ENCODE measurements around the gene SOCS1. TPM values are rescaled to one million over a fixed set of nuclear protein-coding genes. Genes with fewer than 3 reads are reported as not detected.

The SOCS1 gene, protein sequence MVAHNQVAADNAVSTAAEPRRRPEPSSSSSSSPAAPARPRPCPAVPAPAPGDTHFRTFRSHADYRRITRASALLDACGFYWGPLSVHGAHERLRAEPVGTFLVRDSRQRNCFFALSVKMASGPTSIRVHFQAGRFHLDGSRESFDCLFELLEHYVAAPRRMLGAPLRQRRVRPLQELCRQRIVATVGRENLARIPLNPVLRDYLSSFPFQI
- 0.63 TPM for total RNA-seq

GRCh38 chr16:11255737-11256660, at the start of gene SOCS1:
Gene SOCS1 (minus strand): TSS chr16:11256204. CDS start chr16:11255478, 726 bp downstream.

GRCh38 chr16:11280616-11281522, 24.9 kb upstream of the SOCS1 start, which contains the start of gene PRM1:
Gene PRM1 (minus strand): TSS chr16:11281330. CDS start chr16:11281238, 92 bp downstream.

DNA sequence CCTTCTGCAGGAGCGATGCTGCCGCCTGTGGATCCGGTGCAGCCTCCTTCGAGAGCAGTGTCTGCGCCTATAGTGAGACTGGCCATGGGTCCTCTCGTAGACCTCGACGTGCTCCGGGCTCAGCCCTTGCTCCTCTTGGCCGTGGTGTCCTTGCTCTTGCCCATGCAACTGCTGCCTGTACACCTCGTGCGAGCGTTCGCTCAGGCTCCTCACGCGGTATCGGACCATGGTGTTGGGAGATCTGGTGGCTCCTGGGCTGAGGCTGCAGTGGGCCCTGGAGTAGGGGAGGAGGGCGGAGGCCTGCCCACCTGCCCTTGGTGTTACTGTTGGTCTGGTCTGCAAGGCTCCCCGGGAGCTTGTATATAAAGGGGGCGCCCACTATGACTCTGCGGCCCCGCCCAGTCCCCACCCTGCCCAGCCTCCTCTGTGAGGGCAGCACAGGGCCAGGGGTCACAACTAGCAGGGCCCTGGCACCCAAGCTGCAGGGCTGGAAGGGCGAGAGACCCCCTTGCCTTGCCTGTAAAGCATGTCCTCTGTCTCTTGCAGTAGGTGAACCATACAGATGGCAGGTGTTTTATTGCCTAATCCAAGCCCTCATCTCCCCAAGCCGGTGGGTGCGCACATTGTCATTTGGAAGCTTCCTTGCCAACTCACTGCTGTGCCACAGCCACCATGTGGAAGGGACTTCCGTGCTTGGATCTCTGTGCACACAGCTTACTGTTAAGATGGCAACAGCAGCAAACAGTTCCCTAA, 20.3 kb upstream of the SOCS1 start, which contains the start of gene PRM2:
TSS of gene PRM2 (minus strand) at position 338 of the 753 bp plus-strand sequence. CDS start at position 228, 110 bp downstream.

GRCh38 chr16:11272921-11273720, 17.1 kb upstream of the SOCS1 start, which contains the start of gene PRM3:
Gene PRM3 (minus strand): TSS chr16:11273629. CDS start chr16:11273595, 34 bp downstream.

GRCh38 chr16:11268921-11269375, 12.9 kb upstream of the SOCS1 start, which contains the start of gene TNP2:
Gene TNP2 (minus strand): TSS chr16:11269325. CDS start chr16:11269262, 63 bp downstream.

Small RNA genes within 50 kb of the gene (small RNA-seq; reads per million reads assigned to genes)
- not detected for gene RF00554 (ENCODE audit: low replicate concordance)

Other genes starting within 250 kb of the SOCS1 start
- not detected for gene TNP2, start 13.1 kb upstream of the SOCS1 start, total RNA-seq
- gene PRM3, start 17.4 kb upstream of the SOCS1 start, total RNA-seq: not detected
- gene PRM2, start 20.3 kb upstream of the SOCS1 start, total RNA-seq: not detected
- gene PRM1, start 25.1 kb upstream of the SOCS1 start, total RNA-seq: not detected
- gene RMI2, start 89.3 kb upstream of the SOCS1 start, total RNA-seq: 4.1 TPM

Measured in parietal lobe (tissue), 2 donors.